ENCODE measurements around the gene SLC25A5.
"Not testable (repeated sequence)": the region's sequence is repeated elsewhere in the genome, so short reads cannot be mapped to it uniquely, and the experiment has no call there.

Gene SLC25A5

DNA sequence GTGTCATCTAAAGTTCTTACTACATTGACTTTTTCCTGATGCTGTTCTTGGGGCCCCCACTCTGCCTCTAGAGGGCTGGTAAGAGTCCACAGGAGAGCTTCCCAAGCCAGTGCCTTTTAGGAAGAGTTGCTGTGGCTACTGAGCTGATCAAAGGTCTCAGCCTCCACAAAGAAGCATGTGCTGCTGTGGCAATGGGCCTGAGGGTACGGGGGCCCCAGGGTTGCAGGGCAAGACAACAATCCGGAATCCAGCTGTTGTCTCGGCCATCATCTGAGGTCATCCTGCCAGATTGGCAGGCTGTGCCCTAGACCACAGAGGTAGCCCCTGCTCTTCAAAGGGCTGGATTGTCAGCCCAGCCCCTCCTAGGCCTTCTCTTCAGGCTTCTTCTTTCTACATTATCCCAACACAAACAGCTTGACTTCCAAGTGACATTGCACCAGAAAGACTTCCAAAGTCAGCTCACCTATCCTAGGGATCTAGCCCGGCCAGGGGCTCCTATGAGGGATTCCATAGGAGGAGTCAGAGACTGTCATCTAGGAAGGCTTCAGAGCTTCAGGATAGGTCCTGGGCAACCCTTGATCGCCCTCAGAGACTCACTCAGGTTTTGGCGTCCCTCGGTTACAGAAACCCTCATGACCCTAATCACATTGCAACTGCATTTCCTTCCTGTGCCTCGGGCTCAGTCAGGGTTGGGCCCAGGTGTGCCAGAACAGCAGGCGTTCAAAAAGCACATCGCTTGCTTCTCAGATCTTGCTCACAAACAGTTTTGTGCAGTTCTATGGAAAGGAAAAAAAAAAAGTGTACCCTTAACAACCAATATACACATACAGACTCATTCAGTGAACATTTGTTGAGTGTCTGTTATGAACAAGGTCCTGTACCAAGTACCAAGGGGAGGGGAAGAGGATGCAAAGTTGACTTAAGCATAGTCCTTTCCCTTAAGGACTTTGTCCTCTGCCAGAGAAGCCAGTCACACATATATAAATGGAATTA lies 27.8 kb downstream of the SLC25A5 start:
- no peaks in the 10 kb centered on the region for H3K36me3 ChIP-seq
- H4K20me1 ChIP-seq: no peaks in the 10 kb centered on the region
- no peak overlapping the region for H3K4me3 ChIP-seq
- H3K9me3 ChIP-seq (replicated peaks in 1 of 11): no peaks in the 10 kb centered on the region
- no peak overlapping the region for H3K9ac ChIP-seq
- peak overlapping the region in 9 of 11 experiments; percentile 18 to 70 (median 55); a peak in 17 of 22 replicates for H3K4me2 ChIP-seq
- H3K27me3 ChIP-seq: no peaks in the 10 kb centered on the region
- peak overlapping the region in 4 of 11 experiments; percentile 3 to 41 (median 27); a peak in 5 of 22 replicates for H3K27ac ChIP-seq
- H3K4me1 ChIP-seq: peaks cover 0 to 21% (median 19%) of the 10 kb centered on the region in 10 experiments; a peak in 16 of 20 replicates
- TF ChIP-seq Cebpa-rat (IDR thresholded peaks at IDR 0.05): no peak

DNA sequence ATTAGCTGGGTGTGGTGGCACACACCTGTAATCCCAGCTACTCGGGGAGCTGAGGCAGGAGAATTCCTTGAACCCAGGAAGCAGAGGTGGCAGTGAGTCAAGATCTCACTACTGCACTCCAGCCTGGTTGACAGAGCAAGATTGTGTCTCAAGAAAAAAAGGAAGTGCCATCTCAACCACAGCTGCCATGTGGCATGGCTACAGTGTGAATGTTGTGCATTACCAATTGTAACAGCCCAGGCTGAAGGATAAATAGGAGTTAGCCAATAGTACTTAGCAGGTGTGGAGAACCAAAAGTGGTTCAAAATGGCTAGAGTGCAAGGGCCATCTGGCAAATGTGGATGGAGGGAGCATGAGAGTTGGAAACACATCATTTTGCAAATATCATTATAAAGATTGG lies 28.9 kb downstream of the SLC25A5 start:
- Histone ChIP-seq H3K27me3 (no peaks in the 10 kb centered on the region), H3K36me3 (no peaks in the 10 kb centered on the region), H3K4me3 (no peak overlapping the region), H3K9ac (no peak overlapping the region), H3K9me3 (replicated peaks in 1 of 11) (no peaks in the 10 kb centered on the region), H4K20me1 (no peaks in the 10 kb centered on the region), H3K4me2 (peak overlapping the region in 8 of 11 experiments; percentile 19 to 66 (median 46); a peak in 11 of 22 replicates), H3K27ac (no peak overlapping the region; a peak in 1 of 22 replicates), H3K4me1 (peaks cover 0 to 21% (median 19%) of the 10 kb centered on the region in 10 experiments; a peak in 16 of 20 replicates)
- 0 out of 22 replicates have a peak, but pooled peaks of 1 of the 11 experiments have one; percentile 13 for TF ChIP-seq Cebpa-rat (IDR thresholded peaks at IDR 0.05)

- Histone ChIP-seq H3K4me1 (peaks cover 0 to 21% (median 19%) of the 10 kb centered on the region in 10 experiments; a peak in 16 of 20 replicates), H3K4me2 (no peak overlapping the region), H4K20me1 (no peaks in the 10 kb centered on the region), H3K36me3 (no peaks in the 10 kb centered on the region), H3K9me3 (replicated peaks in 1 of 11) (no peaks in the 10 kb centered on the region), H3K4me3 (no peak overlapping the region), H3K27me3 (no peaks in the 10 kb centered on the region), H3K9ac (no peak overlapping the region), H3K27ac (no peak overlapping the region)
- TF ChIP-seq Cebpa-rat (IDR thresholded peaks at IDR 0.05): no peak
These were observed 32.0 kb downstream of the SLC25A5 start for GRCh38 chrX:119500061-119500800.

DNA sequence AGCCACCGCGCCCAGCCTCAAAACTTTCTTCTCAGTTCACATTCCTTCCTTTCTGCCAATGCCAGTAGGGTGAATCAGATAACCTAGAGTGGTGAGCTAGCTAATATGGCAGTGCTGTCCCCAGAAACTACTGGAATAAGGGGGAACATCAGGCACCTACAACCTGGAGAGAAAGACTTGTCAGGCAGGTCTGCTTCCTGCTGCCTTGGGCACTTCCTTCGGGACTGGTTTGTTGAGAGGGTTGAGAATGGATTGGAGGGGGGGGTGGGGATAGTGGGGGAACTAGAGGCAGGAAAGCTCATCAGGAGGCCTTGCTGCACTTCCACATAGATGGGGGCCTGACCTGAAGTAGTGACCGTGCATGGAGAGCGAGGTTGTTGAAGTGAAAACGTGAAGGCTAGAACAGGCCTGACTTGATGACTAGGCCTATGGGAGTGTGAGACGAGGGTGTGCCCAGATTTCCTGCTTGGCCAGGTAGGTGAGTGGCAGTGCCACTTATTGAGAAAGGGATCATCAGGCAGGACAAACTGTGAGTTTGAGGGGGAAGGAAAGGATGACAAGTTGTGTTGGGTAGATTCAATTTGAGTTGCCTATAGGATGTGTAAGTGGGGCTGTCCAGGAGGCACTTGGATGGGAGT lies 33.4 kb downstream of the SLC25A5 start:
- no peaks in the 10 kb centered on the region for H3K9me3 ChIP-seq (replicated peaks in 1 of 11)
- no peak overlapping the region for H3K4me2 ChIP-seq
- no peak overlapping the region for H3K9ac ChIP-seq
- H3K36me3 ChIP-seq: no peaks in the 10 kb centered on the region
- H3K4me1 ChIP-seq: peaks cover 0 to 10% (median 9%) of the 10 kb centered on the region in 10 experiments; a peak in 14 of 20 replicates
- no peak for TF ChIP-seq Cebpa-rat (IDR thresholded peaks at IDR 0.05)
- no peaks in the 10 kb centered on the region for H4K20me1 ChIP-seq
- H3K4me3 ChIP-seq: no peak overlapping the region
- no peaks in the 10 kb centered on the region for H3K27me3 ChIP-seq
- no peak overlapping the region for H3K27ac ChIP-seq

DNA sequence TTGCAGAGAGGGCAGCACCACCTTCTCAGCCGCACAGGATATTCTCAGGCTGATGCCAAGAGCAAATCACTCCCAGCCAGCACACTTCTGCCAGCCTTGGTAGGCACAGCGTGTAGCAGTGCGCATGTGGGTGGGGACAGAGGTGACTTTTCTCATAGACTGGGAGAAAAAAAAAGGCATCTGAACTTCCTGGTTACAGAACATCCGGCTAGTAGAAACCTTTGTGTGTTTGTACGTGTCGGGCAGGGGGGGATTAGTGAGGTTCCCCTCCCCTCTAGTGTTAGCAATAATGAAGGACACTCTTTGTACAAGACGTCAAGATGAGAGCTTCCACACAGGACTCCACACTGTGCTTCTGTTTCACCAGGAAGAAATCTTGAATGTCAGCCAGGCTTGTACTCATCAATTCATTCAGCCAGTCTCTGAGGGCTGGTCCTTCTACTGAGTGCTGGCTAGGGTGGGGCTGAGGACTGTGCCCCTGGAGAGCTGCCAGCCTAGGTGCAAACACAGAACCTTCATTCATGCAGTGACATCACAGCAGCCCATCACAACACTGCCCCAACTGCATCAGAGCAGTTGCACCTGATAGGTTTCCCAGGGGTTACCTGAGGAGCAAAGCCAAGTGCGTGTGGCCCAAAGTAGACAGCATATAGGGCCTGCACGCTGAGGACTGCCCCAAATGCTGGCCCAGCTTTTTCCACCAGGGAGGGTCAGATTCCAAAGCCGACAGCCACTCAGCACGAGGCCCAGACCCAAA lies 34.7 kb downstream of the SLC25A5 start:
- Histone ChIP-seq H4K20me1 (no peaks in the 10 kb centered on the region), H3K27ac (no peak overlapping the region), H3K9me3 (replicated peaks in 1 of 11) (no peaks in the 10 kb centered on the region), H3K4me1 (no peaks in the 10 kb centered on the region), H3K27me3 (no peaks in the 10 kb centered on the region), H3K4me3 (no peak overlapping the region), H3K4me2 (no peak overlapping the region), H3K9ac (no peak overlapping the region), H3K36me3 (no peaks in the 10 kb centered on the region)
- TF ChIP-seq Cebpa-rat (IDR thresholded peaks at IDR 0.05): no peak

DNA sequence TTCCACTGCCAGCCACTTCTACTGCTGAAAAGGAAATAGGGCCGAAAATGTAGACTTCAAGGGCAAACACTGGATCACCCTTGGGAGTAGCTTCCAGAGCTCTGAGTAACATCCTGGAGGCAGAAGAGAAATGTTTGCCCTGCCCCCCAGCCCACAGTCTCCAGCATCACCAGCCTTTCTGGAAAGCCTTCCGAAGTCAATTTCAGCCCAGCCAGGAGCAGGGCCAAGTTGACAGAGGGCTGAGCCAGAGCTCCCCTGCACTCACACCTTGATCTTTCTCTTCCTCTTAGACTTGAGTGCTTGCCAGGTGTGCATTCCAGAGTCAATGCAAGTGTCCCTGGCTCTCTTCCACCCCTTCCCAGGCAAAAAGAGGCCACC lies 35.2 kb downstream of the SLC25A5 start:
- Histone ChIP-seq H3K27me3 (no peaks in the 10 kb centered on the region), H3K36me3 (no peaks in the 10 kb centered on the region), H3K4me2 (no peak overlapping the region), H3K4me3 (no peak overlapping the region), H3K4me1 (no peaks in the 10 kb centered on the region), H3K9me3 (replicated peaks in 1 of 11) (no peaks in the 10 kb centered on the region), H3K9ac (no peak overlapping the region), H3K27ac (no peak overlapping the region), H4K20me1 (no peaks in the 10 kb centered on the region)
- no peak for TF ChIP-seq Cebpa-rat (IDR thresholded peaks at IDR 0.05)

DNA sequence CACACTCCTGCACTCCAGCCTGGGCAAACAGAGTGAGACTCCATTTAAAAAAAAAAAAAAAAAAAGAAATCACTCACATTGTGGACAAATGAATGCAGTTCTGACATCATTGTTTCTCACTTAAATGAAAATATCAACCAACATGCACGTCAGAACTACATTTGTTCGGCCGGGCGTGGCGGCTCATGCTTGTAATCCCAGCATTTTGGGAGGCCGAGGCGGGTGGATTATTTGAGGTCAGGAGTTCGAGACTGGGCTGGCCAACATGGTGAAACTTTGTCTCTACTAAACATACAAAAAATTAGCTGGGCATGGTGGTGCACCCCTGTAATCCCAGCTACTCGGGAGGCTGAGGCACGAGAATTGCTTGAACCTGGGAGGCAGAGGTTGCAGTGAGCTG lies 36.9 kb downstream of the SLC25A5 start:
- not testable (repeated sequence) for H3K4me3 ChIP-seq; H3K9me3 ChIP-seq (replicated peaks in 1 of 11); H4K20me1 ChIP-seq; H3K36me3 ChIP-seq; H3K27me3 ChIP-seq; H3K4me2 ChIP-seq; H3K9ac ChIP-seq; H3K27ac ChIP-seq; H3K4me1 ChIP-seq

GRCh38 chrX:119505945-119506344 lies 37.7 kb downstream of the SLC25A5 start:
- no peak overlapping the region for H3K4me2 ChIP-seq
- H3K9ac ChIP-seq: no peak overlapping the region
- H3K27ac ChIP-seq: no peak overlapping the region
- H3K9me3 ChIP-seq (replicated peaks in 1 of 11): no peaks in the 10 kb centered on the region
- no peaks in the 10 kb centered on the region for H3K36me3 ChIP-seq
- no peaks in the 10 kb centered on the region for H4K20me1 ChIP-seq
- H3K4me1 ChIP-seq: no peaks in the 10 kb centered on the region
- H3K27me3 ChIP-seq: no peaks in the 10 kb centered on the region
- no peak for TF ChIP-seq Cebpa-rat (IDR thresholded peaks at IDR 0.05)
- no peak overlapping the region for H3K4me3 ChIP-seq
